NCI-H2029 treated with DMSO at 0.1 percent for 48 hours (cell line): ENCODE measurements around the gene PEPD.

Experiments
- DNase-seq: peaks from one replicate; lab custom pipeline; 2025; lab: John Stamatoyannopoulos, UW

The PEPD gene

GRCh38 chr19:33472691-33473652 is 48.6 kb downstream of the PEPD start:
- no peak for DNase-seq

GRCh38 chr19:33472226-33472625 is 49.4 kb downstream of the PEPD start:
- no peak for DNase-seq

GRCh38 chr19:33471111-33471996 is 50.2 kb downstream of the PEPD start:
- no peak for DNase-seq

GRCh38 chr19:33470686-33471085 is 50.9 kb downstream of the PEPD start:
- DNase-seq: no peak

- DNase-seq: no peak
Measured at GRCh38 chr19:33470040-33470330, 51.6 kb downstream of the PEPD start.

- DNase-seq: no peak
Measured at GRCh38 chr19:33469171-33470039, 52.2 kb downstream of the PEPD start.

- DNase-seq: no peak
Measured at GRCh38 chr19:33468361-33469170, 53.0 kb downstream of the PEPD start.

- no peak for DNase-seq
Measured at GRCh38 chr19:33467851-33468250, 53.7 kb downstream of the PEPD start.

- no peak for DNase-seq
Measured at GRCh38 chr19:33465834-33466233, 55.8 kb downstream of the PEPD start.

- DNase-seq: no peak
Measured at GRCh38 chr19:33465371-33465770, 56.2 kb downstream of the PEPD start.

GRCh38 chr19:33464733-33465115 is 56.9 kb downstream of the PEPD start:
- DNase-seq: no peak

- no peak for DNase-seq
Measured at GRCh38 chr19:33464010-33464732, 57.4 kb downstream of the PEPD start.

GRCh38 chr19:33463199-33463598 is 58.4 kb downstream of the PEPD start:
- DNase-seq: no peak

- no peak for DNase-seq
Measured at GRCh38 chr19:33462112-33462791, 59.3 kb downstream of the PEPD start.

GRCh38 chr19:33461256-33462111 is 60.1 kb downstream of the PEPD start:
- no peak for DNase-seq

- no peak for DNase-seq
Measured at GRCh38 chr19:33460221-33460908, 61.2 kb downstream of the PEPD start.

- DNase-seq: no peak
Measured at GRCh38 chr19:33459222-33460090, 62.1 kb downstream of the PEPD start.
